ENCODE data around the gene PPIF.
"Not testable (repeated sequence)": the region's sequence is repeated elsewhere in the genome, so short reads cannot be mapped to it uniquely, and the experiment has no call there.

The PPIF gene

DNA sequence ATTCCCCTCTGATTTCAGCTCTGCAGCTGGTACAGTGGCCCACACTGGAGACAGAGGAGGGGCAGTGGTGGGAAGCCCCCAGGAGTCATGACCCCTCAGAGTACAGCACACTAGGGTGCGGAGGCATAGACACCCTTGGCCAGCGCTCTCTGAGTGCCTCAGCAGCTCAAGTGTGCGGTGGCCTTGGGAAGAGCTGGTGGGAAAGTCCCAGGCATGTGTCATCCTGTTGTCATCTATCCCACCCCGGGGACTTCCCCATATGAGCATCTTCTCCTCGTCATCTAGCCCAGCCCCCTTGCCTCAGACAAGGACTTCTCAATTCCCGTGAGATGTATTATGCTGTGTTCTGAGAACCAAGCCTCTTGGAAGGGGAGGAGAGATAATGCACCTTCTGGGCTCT lies 15.6 kb upstream of the PPIF start:
- DNase-seq (ENCODE audit: low read depth), result peak; percentile 84

DNA sequence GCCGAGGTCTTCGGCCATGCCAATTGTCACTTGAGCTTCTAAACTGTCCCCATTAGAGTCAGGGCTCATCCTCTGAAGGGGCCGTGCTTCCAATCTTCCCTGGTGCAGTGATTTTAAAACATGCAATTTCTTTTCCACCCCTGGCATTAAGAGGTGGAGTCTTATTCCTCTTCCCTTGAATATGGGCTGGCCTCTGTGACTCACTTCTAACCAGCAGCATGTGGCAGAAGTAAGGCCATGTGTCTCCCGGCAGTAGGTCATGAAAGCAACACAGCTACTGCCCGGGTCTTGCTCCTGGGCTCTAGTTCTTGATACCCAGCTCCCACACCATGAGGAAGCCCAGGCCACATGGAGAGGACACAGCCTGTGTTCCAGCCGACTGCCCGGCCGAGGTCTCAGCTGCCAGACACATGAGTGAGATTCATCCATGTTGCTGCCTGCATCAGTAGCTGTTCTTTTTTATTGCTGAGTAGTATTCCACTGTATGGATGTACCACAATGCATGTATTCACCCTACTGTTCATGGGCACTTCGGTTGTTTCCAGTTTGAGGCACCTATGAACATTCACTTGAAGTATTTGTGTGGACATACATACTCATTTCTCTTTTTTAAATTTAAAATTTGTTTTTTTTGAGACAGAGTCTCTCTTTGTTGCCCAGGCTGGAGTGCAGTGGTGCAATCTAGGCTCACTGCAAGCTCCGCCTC lies 14.5 kb upstream of the PPIF start:
- not testable (repeated sequence) for DNase-seq (ENCODE audit: low read depth)

DNA sequence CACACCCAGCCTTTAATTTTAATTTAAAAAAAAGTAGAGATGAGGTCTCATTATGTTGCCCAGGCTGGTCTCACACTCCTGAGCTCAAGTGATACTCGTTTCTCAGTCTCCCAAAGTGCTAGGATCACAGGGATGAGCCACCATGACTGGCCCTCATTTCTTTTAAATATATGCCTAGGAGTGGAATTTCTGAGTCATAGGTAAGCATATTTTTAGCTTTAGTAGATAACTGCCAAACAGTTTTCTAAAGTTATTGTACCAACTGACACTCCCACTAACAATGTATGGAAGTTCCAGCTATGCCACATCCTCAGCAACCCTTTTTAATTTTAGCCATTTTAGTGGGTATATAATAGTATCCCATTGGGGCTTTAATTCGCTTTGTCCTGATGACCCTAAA lies 13.8 kb upstream of the PPIF start:
- peak; percentile 82 for DNase-seq (ENCODE audit: low read depth)

DNA sequence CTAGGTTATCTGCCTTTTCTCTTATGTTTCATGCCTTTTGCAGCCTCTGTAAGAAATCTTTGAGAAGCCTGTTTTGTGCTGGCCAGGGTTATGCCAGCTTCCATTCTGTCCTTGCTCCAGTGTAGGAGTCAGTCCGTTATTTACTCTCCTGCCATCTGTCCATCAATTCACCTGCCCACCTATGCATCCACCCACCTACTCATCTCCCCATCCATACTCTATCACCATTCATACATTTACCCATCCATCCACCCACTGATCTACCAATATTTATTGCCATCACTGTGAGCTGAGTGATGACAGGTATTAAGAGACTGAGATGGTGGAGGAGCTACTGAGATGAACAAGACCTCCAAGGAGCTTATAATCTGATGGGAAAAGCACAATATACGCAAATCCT lies 12.7 kb upstream of the PPIF start:
- no peak for DNase-seq (ENCODE audit: low read depth)

DNA sequence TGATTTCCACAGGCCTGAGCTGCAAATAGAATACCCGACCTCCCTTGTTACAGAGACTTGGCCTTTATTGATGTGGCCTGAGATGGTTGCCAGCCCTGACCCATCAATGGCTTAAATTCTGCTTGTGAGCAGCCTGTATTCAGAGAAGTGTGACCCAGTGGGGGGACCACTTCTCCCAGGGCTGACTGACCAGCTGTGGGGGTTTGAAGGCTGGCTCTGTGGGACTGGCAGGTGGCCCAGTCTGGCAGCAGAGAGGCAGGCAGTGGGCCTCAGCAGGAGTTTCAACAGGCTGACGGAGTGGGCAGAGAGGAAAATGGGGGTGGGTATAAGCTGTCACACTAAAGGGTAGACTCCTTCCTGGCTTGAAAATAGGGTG lies 12.2 kb upstream of the PPIF start:
- DNase-seq (ENCODE audit: low read depth), result no peak

DNA sequence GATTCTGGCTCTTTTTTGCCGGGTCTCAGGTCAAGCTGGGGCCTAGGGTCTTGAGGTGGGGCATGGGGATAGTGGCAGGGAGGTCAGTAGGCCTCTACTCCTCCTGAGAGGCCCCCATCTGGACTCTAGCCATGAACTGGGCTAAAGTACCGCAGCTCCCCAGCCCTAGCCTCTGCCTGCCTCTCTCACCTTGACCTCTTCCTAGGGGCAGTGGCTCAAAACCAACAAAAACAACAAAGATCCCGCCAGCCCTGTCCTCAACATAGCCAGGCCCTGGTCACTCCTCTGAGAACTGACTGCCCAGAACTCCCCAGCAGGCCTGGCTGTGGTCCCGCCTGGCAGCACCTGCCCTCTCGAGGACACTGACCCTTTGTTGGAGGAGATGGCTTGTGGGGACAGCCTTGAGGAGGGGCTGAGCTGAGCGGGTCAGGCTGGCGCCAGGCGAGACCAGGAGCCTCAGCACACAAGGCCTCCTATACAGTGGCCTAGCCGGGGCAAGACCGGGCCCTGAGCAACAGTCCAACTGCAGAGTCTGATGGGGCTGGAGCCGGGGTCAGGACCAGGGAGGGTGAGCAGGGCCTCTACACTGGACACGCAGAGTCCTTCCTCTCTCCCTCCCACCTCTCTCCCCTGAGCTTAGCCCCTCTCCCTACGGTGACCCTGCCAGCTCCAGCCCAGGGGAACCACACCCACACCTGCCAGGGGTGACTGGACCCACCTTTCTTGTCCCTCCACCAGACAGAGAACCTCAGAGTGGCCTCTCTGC lies 11.6 kb upstream of the PPIF start:
- DNase-seq (ENCODE audit: low read depth), result no peak

DNA sequence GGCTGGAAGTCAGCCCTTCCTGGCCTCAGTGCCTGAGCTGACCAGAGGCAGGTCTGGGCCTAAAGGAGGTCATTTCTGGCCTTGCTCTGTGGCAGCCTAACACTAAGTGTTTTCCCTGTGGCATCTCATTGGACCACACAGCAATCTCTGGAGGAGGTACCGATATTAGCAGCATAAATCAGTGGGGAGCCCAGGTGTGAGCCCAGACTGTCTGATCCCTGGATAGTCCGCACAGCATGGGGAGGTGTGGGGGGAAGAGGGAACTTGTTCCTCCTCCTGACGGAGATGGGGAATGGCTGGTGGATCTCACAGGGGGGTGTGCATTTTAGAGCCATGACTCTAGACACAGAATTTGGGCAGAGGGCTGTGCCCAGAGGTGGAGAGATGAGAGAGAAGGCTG lies 11.0 kb upstream of the PPIF start:
- no peak for DNase-seq (ENCODE audit: low read depth)

DNA sequence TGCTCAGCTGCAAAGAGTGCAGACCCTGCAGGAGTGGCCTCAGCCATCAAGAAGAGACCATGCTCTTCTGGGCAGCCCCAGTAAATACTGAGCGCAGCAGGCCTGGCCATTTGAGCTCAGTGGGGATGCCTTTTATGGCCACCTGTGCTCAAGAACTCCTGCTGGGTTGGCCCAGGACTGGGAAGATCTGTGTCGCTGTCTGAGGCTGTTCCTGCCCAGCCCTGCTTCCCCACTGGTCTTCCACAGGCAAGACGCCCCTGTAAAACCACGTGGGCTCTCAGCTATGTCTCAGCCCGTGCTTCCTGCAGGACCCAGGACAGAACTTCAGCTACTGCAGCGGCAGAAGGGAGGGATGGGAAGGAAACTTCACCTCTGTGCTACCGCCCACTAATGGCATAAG lies 10.5 kb upstream of the PPIF start:
- no peak for DNase-seq (ENCODE audit: low read depth)

DNA sequence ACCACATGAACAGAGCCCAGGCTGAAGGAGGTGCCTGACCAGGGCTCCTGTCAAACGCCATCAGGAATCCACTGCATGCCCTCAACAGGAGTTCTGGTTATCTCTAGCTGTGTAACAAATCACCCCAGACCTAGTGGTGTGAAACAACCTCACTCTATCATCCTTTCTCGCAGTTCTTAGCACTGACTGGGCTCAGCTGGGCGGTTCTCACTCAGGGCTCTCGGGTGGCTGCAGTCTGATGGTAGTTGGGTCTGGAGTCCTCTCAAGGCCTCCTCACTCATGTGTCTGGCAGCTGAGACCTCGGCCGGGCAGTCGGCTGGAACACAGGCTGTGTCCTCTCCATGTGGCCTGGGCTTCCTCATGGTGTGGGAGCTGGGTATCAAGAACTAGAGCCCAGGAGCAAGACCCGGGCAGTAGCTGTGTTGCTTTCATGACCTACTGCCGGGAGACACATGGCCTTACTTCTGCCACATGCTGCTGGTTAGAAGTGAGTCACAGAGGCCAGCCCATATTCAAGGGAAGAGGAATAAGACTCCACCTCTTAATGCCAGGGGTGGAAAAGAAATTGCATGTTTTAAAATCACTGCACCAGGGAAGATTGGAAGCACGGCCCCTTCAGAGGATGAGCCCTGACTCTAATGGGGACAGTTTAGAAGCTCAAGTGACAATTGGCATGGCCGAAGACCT lies 9.3 kb upstream of the PPIF start:
- DNase-seq (ENCODE audit: low read depth), result not testable (repeated sequence)

DNA sequence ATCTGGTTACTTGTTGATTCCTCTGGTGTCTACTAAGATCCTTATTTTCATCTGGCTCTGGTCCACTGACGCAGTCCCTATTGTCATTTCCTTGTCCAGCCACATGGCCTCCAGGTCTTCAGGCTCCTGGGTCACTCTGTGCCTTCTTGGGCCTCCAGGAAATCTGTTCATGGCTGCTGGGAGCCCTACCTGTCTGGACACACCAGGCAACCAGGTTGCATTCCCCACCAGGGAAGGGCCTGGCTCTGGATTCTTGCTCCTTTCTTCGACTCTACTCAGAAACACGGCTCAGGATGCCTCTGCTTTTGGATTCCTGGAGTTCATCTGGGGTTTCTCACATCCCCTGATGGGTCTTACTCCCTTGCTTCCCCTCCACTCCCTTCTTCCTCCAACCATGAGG lies 8.0 kb upstream of the PPIF start:
- no peak for DNase-seq (ENCODE audit: low read depth)

DNA sequence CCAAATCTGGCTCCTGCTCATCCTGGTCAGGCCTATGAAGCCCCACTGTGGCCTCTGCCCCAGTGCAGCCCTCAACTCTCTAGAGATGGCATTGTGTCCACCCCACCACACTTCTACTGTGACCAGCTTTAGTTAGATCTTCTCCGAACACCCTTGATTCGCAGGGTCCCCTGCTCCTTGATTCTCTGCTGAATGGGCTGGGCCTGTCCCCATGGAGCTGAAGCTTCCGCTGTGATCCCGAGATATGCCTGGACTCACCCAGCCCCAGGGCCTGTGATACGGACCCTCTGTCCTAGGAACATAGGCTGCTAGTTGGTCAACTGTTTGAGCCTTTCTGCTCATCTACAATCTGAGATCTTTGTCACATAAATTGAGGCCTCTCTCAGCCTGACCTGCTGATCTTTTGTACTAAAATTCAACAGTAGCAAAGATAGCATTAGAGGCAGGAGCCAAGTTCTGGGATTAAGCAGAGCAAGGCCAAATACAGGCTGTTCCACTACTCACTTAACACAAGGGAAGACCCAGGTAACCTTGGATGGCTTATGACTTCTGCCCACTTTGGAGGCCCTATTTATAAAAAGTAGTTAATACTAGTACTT lies 6.5 kb upstream of the PPIF start:
- DNase-seq (ENCODE audit: low read depth), result no peak

DNA sequence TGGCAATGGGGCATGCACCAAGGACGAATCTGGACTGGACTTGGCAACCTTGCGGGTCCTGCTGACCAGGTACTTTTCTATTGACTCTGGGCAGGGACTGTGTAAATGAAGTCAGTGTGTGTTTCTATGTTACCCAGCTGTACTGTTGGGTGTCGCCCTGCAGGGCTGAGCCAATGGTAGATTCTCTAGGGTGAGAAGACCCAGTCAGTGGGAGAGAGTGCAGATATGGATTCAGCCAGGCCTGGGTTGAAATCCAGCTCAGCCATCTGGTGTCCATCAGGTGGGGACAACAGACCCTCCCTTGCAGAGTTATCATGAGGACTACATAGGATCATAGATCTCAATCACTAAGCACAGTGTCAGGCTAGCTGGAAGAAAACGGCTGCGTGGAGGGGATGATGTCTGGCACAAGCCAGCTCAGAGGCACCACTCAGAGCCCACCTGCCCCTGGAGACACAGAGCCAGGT lies 4.9 kb upstream of the PPIF start:
- DNase-seq (ENCODE audit: low read depth), result no peak

DNA sequence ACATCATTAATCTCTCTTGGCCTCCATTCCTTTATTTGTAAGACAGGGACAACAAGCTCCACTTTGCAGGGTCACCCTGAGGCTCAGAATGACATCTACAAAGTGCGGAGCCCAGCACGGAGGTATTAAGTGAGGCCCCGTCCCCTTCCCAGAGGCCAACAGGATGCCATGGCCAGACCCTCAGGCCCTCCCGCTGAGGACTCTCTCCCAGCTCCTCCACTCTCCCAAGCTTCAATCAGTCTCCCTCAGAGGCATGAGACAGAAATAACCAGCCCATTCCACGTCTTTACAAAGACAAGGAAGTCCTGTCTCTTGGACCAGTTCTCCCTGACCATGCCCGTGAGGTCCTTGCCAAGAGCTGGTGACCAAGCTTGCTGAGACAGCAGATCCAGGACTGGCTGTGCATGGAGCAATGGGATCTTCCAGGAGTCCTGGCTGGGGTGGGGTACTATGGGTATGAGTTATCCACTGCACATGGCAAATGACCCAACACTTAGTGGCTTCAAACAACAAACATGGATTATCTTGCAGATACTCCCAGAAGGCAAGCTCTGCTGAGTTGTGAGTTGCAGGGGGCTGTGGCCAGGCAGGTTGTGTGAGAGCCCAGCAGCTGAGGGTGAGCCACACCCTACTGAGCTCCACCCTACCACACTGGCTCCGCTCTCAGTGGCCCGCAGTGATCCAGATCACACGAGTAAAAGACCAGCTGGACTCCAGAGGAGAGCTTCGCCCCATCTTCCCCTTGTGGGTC lies 4.3 kb upstream of the PPIF start:
- DNase-seq (ENCODE audit: low read depth), result no peak

DNA sequence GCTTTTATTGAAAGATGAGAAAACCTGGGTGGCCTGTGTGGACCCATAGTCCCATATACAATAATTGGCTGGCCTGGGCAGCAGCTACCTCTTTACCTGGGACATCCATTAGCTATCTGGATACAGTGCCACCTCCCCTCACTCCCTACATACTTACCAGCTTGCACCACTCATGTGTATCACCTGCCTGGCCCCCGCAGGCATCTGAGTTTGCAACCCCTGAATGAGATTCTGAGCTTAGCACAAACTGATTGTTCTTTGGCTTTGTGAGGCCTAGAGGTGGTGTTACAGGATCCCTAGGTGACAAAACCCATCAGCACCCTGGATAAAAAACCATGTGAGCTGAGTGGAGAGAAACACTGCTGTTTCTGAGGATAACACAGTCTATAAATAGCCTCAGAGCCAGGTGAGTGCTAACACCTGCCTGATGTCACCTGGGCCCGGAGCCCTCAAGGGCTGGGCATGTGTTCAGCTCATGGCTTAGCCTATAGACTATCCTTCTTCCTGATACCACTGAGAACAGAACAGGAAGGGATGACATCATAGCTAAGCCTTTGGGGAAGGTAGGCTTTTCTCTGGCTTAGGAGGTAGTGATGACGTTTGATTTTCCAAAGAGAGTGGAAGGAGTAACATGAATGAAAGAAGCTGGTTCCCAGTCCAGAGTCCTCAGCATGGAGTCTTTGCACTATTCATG lies 2.6 kb upstream of the PPIF start:
- no peak for DNase-seq (ENCODE audit: low read depth)

DNA sequence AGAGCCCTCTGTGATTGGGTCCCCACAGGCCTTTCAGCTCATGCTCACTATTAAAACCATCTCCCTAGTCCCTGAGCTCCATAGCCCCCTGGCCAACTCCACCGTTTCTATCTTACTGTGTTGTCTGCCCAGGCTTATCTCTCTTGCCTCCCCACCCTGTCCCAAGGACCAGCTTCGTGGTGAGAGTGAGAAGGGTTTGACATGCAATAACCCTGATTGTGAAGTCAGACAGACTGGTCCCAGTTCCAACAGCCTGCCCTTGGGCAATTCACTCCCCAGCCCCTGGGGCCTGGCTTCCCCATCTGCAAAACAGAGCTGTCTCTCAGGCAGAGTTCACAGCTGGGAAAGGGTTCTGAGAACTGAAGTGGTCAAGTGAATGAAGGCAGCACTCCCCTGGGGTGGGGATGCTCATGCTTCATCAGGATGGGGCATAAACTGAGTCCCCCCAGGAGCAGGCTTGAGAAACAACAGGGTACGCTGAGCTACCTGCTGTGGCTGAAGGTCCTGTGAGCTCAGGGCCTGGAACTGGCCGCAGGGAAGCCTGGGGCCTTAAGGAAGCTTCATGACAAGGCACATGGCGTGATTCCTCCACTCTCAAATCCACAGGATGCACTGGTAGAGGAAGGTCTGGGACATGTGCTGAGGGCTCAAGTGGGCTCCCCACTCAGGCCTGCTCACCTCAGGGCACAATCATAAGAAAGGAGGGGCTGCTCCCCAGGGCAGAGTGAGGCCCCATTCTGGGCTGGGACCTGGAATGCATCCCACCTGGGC lies 1.8 kb upstream of the PPIF start:
- DNase-seq (ENCODE audit: low read depth), result no peak

DNA sequence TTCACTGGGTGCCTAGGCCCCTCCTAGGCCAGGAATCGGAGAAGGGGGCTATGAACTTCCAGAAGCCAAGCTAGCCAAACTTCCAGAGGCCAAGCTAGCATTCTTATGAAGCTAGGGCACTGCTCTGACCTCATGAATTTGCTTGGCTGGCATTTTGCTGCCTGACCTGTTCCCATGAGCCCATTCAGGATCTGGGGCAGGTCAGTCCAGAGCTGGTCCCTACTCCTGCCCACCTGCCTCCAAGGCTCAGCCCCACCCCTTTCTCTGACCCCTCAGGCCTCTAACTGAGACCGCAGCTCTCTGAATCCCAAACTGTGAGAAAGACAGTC lies 1.3 kb upstream of the PPIF start:
- no peak for DNase-seq (ENCODE audit: low read depth)

DNA sequence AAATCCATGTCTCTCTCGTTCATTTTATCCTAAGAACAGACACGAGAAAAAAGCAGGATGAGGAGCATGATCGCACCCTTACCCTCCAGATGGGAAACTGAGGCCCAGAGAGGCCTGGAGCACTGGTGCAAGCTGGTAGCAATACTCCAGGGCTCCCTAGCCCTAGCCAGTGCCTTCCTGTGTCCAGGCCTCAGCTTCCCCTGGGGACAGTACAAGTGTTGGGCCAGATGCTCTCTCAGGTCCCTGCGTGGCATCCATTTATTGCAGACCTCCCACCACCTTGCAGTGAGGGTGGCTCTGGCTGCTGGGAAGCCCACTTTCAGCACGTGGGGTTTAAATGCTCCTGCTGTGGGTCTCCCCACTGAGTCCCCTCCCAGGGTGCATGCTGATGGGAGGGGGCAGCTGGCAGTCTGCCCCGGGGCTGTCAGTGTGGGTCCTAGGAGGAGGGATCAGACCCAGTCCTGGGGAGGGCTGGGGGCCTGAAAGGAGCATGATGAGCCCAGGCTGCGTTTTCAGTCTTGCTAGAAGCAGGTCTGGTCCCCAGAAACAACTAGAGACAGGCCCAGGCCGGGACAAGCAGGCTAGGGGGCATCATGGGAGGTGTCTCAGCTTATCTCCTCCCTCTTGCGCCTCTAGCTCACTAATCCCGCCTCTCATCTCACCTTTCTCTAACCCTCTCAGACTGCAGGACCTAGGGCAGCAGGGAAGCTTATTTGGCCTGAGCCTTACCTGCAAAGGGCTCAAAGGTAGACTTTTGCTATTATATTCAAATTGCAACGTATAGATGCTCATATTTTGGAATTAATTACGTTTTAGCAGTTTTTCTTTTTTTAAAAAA lies 662 bp upstream of the PPIF start:
- DNase-seq (ENCODE audit: low read depth), result no peak

DNA sequence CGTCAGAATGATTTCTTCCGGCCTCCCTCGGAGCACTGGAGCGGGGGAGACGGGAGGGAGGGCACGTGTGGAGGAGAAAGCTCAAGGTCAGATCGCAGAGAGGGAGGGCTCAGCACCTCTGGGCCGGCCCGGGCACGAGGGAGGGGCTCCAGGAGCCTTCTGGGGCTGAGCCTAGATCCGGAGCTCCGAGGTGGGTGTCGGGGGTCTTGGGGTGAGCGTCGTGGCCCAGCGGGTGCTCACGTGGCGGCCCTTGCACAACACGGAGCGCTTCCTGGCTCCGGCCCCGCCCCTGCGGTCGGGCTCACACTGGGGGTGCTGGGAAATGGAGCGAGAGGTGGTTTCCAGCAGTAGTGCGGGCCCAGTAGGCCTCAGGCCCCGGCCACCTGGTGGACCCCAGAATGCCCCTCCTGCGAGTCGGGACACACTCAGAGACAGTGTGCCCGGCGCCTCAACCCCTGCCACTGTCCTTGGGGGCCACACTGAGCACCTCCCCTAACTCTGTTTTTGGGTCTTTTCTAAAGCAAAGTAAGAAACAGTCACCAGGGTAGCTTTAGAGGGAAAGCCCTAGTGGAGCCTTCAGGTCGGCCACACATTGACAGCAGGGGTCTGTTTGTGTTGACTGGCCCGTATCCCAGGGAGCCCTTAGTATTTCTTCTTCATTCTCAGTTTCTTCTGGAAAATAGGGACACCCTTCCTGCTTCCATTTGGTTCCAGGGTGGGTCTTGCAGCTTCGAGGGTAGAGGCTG lies 798 bp downstream of the PPIF start:
- no peak for DNase-seq (ENCODE audit: low read depth)

DNA sequence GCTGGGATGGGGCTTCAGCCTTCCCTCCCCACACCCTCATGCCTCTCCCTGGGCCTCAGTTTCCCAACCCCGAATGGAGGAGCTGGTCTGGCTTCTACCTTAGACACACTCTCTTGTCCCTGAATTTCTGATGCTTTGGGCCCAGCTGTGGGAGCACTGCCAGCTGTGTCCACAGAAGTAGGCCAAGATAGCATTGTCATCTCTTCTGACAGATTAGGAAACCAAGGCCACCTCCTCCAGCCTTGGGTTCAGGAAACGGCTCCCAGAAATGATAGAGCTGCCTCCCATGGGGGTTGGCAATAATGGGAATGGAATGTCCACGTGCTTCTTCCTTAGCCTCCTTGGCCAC lies 1.3 kb downstream of the PPIF start:
- DNase-seq (ENCODE audit: low read depth), result no peak

All from HS-5 (cell line).